VCaP (cell line): ENCODE measurements around the gene C2orf72.
"Not testable (repeated sequence)": the region's sequence is repeated elsewhere in the genome, so short reads cannot be mapped to it uniquely, and the experiment has no call there.

Experiments used
- H3K27ac ChIP-seq: fragments of 450-650 bp; 2 replicates; pipeline ENCODE4 v1.5.1; 2017
- CTCF ChIP-seq: fragments of 450-650 bp; conservative IDR thresholded peaks from 2 replicates; pipeline ENCODE4 v1.5.1; 2017; ENCODE audit warnings: mild to moderate bottlenecking, moderate library complexity

The C2orf72 gene

GRCh38 chr2:231015478-231015877 is 21.8 kb upstream of the C2orf72 start:
- TF ChIP-seq CTCF = no peak
- H3K27ac ChIP-seq = no peak overlapping the region

DNA sequence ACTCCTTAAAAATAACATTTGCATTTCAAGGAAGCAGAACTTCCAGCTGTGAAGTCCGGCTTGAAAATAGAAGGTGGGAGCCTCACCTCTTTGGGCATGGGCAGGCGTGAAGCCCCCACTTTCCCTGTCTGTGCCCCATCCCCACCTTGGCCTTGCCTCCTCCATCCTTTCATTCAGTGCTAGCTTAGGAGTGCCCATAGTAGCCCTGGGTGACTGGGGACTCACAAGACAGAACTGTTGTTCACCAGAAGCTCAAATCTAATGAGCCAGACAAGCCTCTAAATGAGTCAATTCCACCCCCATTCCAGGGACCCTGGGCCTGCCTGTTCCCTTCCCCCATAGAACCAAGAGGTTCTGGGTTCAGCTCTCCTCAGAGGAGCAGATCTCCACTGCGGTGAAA is 21.4 kb upstream of the C2orf72 start:
- H3K27ac ChIP-seq = no peak overlapping the region
- TF ChIP-seq CTCF = no peak

- no peak overlapping the region for H3K27ac ChIP-seq
- TF ChIP-seq CTCF = no peak
These were observed 20.6 kb upstream of the C2orf72 start for GRCh38 chr2:231016566-231017230.

DNA sequence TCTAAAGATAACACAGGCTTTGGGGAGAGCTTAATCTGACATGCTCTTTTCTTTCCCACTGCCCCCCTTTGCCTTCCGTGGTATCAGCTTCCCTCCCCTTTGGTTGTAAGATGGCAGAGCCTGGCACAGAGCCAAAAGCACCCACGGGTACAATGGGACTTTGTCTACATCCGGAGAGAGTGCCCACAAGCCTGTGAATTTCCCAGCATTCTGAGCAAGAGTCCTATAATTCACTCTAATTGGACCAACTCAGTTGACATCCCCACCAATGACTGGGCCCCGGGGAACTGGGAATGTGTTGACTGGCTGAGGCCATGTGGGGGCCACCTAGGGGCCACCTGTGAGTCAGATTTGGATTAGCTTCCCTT is 20.1 kb upstream of the C2orf72 start:
- H3K27ac ChIP-seq = no peak overlapping the region
- TF ChIP-seq CTCF = no peak

DNA sequence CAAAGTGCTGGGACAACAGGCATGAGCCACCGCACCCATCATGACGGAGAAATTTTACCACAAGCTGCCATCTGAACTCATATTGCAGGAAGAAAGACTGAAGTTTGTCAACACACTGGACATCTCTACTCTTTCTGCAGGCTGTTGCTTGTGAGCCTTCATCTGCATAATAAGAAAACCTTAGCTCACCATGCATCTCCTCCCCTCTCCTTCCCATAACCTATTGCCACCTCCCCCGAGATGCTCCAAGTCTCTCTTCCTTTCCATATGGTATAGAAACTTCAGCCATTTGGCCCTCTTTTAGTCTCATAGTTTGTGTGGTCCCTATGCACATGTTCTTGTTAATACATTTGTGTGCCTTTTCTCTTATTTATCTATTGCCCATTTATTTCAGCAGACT is 19.1 kb upstream of the C2orf72 start:
- no peak overlapping the region for H3K27ac ChIP-seq
- TF ChIP-seq CTCF = no peak

GRCh38 chr2:231025059-231025458 is 12.3 kb upstream of the C2orf72 start:
- not testable (repeated sequence) for H3K27ac ChIP-seq

DNA sequence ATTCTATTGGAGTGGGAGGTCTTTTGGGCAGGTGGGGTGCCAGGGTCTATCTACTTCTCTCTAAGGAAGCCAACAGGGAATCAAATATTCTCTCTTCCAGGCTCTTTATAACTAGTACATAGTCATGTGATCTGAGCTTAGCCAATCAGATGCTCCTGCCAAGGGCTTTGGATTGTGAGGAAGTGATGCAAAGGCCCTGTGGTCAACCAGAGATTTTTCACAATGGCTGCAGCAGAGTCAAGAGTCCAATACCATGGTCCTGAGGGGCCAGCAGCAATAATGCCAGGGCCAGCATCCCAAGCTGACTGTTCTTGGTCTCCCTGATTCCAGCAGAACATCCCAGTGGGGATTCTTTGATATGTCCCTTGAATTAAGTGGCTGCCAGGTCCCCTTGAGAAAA is 8.4 kb upstream of the C2orf72 start:
- H3K27ac ChIP-seq = no peak overlapping the region

More for the DNA sequence above, 8.4 kb upstream of the C2orf72 start:
- no peak for TF ChIP-seq CTCF
